Esophagus squamous epithelium (tissue), 5 donors: ENCODE data around the gene SKP1. TPM values are rescaled to one million over a fixed set of nuclear protein-coding genes. Genes with fewer than 3 reads are reported as not detected.

ENCODE experiments used
- DNase-seq: peaks from one replicate; lab custom pipeline; 2025; lab: John Stamatoyannopoulos, UW
- H3K27ac ChIP-seq, 4 donors: fragments of 200-600 bp; sonication (generic); one replicate each; pipeline ENCODE4 v1.5.1; 2016 to 2019; ENCODE audit warnings: mild to moderate bottlenecking in 1 of 4
- H3K27me3 ChIP-seq, 4 donors: fragments of 200-600 bp; sonication (generic); 1 replicate in 3 of 4; 2 replicates in 1 of 4; pipeline versions ENCODE4 v1.5.1 to v1.6.0; 2017 to 2021; ENCODE audit warnings: antibody characterized with exemption in 1 of 4
- H3K36me3 ChIP-seq, 3 donors: fragments of 200-600 bp; sonication (generic); one replicate each; pipeline ENCODE4 v1.5.1; 2016 to 2019
- H3K4me1 ChIP-seq, 3 donors: fragments of 200-600 bp; sonication (generic); one replicate each; pipeline ENCODE4 v1.5.1; 2017 to 2019
- H3K4me3 ChIP-seq, 4 donors: fragments of 200-600 bp; sonication (generic); 1 replicate in 3 of 4; 2 replicates in 1 of 4; pipeline ENCODE4 v1.5.1; 2016 to 2019; ENCODE audit warnings: mild to moderate bottlenecking in 2 of 4, moderate library complexity in 1 of 4
- H3K9me3 ChIP-seq, 3 donors: fragments of 200-600 bp; sonication (generic); one replicate each; pipeline ENCODE4 v1.5.1; 2016 to 2019
- POLR2A ChIP-seq, 4 donors: fragments of 450-650 bp; IDR thresholded peaks; one replicate each; pipeline ENCODE4 v1.6.1; 2017; ENCODE audit warnings: antibody characterized with exemption in 4 of 4, mild to moderate bottlenecking in 4 of 4, moderate library complexity in 3 of 4
- WGBS, 2 donors: methylation state at CpG; one replicate each; pipeline ENCODE4 v1.1.5; 2018; 5-methylcytosine and 5-hydroxymethylcytosine counted together
- intact Hi-C: fragments of 100-400 bp; cut with DNase I; formaldehyde crosslinking; loops from one replicate; pipeline ENCODE4 v1.15.0; 2022
- total RNA-seq, 4 donors: library from RNA; depleted of rRNA; stranded (reverse); fragments of >200 nt; gene quantifications; one replicate each; pipeline ENCODE4 v1.1.0, GENCODE V29; 2016
- TF ChIP-seq, protein P1 (sequence below), 6 experiments: fragments of 450-650 bp in 4 of 6; fragments of 200-600 bp in 2 of 6; sonication (generic) in 2 of 6; IDR thresholded peaks; one replicate each; pipeline ENCODE4 v1.5.1; 2016 to 2019; ENCODE audit warnings: antibody characterized with exemption in 6 of 6, mild to moderate bottlenecking in 4 of 6, moderate library complexity in 4 of 6
- donor health status: DM: yes; HTN: yes; CAD: no.

Gene SKP1
- total RNA-seq, 4 donors from 2014 or later: 159 to 260 (median 208) TPM

DNA sequence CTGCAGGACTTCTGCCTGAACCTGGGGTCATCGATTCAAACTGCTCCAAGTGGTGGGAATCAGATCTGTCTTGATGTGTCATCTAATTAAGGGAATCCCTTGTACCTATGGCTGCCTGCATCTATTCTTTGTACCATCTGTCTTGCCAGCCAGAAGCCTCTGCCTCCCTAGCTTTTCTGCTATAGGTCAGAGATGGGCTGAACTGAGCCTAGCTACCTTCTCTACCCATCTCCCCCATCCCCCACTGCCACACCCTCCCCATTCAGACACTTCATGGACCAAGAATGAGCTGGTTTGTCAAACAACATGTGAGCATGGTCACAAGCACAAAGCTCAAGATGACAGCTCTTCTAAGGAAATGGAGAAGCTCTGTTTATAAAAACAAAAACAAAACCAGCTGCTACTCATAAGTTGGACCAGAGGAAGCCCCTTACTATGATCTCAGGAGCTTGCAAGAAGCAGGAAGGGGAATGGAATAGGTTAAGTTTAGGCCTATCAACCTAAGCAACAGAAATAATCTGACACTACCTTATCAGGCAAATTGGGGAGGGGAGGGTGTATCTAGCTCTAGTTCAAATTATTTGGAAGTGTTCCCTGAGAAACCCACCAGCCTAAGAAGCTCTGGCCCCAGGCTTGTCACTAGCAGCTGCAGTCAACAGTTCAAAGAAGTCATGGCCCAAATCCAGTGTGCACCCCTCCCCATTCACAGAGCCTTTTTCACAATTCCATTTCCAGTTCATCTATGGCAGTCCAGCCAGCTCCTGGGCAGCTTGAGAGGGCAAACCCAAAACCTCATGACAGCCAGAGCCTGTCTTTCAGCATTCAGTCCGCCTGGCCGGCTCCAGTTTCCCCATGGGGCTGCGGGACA, 29.9 kb downstream of the SKP1 start:
- H3K4me3 ChIP-seq: no peak overlapping the region
- no peaks in the 10 kb centered on the region for H3K27me3 ChIP-seq
- H3K9me3 ChIP-seq: no peaks in the 10 kb centered on the region
- no peak overlapping the region for H3K27ac ChIP-seq
- DNase-seq: no peak
- H3K4me1 ChIP-seq: peaks cover 3 to 41% (median 7%) of the 10 kb centered on the region in 3 donors
- WGBS, 2 donors: 78 to 82% methylated on average over 2 to 4 of the region's 4 CpGs
- TF ChIP-seq, protein P1, sequence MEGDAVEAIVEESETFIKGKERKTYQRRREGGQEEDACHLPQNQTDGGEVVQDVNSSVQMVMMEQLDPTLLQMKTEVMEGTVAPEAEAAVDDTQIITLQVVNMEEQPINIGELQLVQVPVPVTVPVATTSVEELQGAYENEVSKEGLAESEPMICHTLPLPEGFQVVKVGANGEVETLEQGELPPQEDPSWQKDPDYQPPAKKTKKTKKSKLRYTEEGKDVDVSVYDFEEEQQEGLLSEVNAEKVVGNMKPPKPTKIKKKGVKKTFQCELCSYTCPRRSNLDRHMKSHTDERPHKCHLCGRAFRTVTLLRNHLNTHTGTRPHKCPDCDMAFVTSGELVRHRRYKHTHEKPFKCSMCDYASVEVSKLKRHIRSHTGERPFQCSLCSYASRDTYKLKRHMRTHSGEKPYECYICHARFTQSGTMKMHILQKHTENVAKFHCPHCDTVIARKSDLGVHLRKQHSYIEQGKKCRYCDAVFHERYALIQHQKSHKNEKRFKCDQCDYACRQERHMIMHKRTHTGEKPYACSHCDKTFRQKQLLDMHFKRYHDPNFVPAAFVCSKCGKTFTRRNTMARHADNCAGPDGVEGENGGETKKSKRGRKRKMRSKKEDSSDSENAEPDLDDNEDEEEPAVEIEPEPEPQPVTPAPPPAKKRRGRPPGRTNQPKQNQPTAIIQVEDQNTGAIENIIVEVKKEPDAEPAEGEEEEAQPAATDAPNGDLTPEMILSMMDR (IDR thresholded peaks at IDR 0.05): no peak
- TF ChIP-seq POLR2A (IDR thresholded peaks at IDR 0.05): no peak
- H3K36me3 ChIP-seq: peaks cover 18 to 100% (median 27%) of the 10 kb centered on the region in 3 donors
- intact Hi-C loops: loop anchor here (2.0 kb wide), 1 partner anchor 106 kb away; no protein-coding TSS in a partner anchor

DNA sequence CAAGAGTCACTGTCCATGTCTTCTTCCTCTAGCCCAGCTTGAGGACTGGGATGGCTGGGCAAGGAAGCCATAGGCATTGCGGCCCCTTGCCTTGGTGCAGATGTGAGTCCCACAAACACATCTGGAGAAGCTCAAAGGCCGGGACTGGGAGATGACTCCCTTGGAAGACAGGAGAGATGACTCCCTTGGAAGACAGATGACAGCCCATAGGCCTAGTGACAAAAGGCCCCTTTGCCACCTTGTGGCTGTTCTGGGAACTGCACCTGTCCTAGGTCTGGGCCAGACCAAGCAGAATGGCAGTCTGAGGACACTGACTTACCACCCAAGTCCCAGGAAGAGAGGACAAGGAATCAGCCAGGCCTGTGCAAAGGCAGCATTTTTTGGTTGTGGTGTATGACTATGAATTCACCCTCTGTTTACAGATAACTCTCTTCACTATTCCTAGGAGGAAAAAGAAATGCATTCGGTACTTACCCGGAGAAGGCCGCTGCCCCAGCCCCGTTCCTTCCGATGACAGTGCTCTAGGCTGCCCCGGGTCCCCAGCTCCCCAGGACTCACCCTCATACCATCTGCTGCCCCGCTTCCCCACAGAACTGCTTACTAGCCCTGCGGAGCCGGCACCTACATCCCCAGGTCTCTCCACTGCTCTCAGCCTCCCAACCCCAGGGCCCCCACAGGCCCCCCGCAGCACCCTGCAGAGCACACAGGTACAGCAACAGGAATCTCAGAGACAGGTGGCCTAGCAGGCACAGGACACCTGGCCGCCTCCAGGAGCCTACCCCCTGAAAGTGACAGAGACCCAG, 30.8 kb downstream of the SKP1 start:
- H3K36me3 ChIP-seq: peaks cover 12 to 100% (median 19%) of the 10 kb centered on the region in 3 donors
- 81 to 91% methylated on average over 9 of the region's 13 CpGs for WGBS, 2 donors
- H3K4me3 ChIP-seq: no peak overlapping the region
- no peak overlapping the region for H3K27ac ChIP-seq
- H3K27me3 ChIP-seq: no peaks in the 10 kb centered on the region
- H3K4me1 ChIP-seq: peaks cover under 1 to 47% (median 4%) of the 10 kb centered on the region in 3 donors
- no peak for TF ChIP-seq POLR2A (IDR thresholded peaks at IDR 0.05)
- TF ChIP-seq, protein P1 (IDR thresholded peaks at IDR 0.05): peak; percentile 80 to 99 (median 94)
- intact Hi-C loops: loop anchor here (2.0 kb wide), 1 partner anchor 105 kb away; no protein-coding TSS in a partner anchor
- H3K9me3 ChIP-seq: no peaks in the 10 kb centered on the region
- no peak for DNase-seq

DNA sequence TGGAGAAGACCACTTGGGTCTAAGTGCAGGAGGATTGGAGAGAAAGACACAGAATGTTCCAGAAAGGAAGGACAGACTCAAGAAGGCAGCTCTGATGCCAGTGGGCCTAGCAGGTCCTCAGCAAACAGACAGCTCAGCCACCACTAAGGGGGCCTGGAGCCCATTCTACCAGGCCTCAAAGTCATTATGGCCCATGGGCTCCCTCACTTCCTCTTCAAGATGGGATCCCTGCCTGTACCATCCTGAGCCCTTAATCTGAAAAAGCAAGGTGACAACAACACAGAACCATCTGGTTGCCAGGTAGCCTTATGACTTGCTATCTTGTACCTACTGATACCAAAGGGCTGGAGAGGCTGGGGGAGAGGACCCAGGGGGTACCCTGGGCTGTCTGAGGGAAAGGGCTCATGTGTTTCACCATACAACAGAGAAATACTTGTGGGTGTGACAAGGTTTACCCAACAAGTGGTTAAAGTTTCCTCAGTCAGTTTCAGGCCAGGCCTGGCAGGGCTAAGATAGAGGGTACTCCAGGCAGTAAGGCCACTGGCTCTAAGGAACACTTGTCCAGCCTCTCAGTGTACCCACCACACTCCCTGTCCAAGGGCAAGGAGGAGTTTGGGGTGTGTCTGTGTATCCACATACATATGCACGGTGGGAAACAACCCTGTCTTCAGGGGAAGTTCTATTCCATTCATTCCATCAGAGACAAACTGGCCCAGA, 31.6 kb downstream of the SKP1 start:
- Histone ChIP-seq H3K4me1 (peaks cover 4 to 47% (median 8%) of the 10 kb centered on the region in 3 donors), H3K9me3 (no peaks in the 10 kb centered on the region), H3K27ac (no peak overlapping the region), H3K4me3 (no peak overlapping the region), H3K27me3 (no peaks in the 10 kb centered on the region), H3K36me3 (peaks cover 10 to 97% (median 19%) of the 10 kb centered on the region in 3 donors)
- 0% methylated on average over 1 of the region's 1 CpG; no CpG with 5 or more reads in 1 of the 2 donors for WGBS, 2 donors
- intact Hi-C loops: no loop called here
- TF ChIP-seq POLR2A (IDR thresholded peaks at IDR 0.05): no peak
- TF ChIP-seq, protein P1 (IDR thresholded peaks at IDR 0.05): no peak
- DNase-seq: no peak

DNA sequence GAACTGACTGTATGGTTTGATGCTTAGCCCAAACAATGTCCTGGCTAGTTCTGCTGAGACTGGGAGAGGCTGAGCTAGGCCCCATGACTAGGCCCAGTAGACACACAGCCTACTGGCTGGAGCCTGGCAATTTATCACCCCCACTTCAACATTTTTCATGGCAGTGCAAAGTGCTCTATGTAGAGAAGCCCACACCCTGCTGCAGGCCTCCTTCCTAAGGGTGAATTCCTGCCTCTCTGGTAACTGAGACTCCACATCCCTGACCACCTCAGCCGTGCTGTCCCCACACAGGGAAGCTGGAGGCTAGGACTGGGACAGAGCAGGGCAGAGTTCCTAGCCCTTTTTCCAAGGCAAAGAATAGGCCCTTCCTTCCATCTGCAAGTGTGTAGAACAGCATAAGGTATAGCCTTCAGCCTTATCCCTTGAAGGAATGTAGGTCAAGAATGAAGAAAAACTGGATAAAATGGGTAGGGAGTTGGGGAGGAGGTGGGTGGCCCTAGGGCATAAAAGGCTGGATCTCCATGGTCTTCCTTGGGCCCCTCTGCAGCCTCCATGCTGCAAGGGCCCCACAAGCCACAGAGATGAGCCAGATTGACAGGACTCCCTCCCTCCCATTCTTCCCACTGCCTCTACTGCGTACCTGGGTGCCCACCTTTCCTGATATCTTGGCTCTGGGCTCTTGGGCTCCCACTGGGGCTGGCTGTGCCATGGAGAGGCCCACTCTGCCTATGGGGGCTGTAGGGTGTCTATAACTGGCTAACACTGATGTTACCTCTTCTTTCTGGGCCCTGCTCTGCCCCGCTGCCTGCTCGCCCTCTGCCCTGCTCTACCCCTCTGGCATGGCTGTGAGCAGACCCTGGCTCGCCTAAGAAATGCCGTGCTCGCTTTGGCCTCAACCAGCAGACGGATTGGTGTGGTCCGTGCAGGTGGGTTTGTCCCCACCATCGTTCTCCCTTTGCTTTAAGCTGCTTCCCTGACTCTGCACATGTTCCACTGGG, 32.5 kb downstream of the SKP1 start:
- Histone ChIP-seq H3K27ac (no peak overlapping the region), H3K27me3 (no peaks in the 10 kb centered on the region), H3K36me3 (peaks cover 7 to 97% (median 15%) of the 10 kb centered on the region in 3 donors), H3K4me3 (no peak overlapping the region), H3K4me1 (peaks cover 4 to 46% (median 8%) of the 10 kb centered on the region in 3 donors), H3K9me3 (no peaks in the 10 kb centered on the region)
- no peak for TF ChIP-seq POLR2A (IDR thresholded peaks at IDR 0.05)
- TF ChIP-seq, protein P1 (IDR thresholded peaks at IDR 0.05): no peak
- WGBS, 2 donors: 84 to 100% methylated on average over 3 to 9 of the region's 10 CpGs
- intact Hi-C loops: no loop called here
- DNase-seq: no peak
